ENCODE measurements around the gene HBA1.
A peak's percentile ranks its signal among the peaks of the same experiment; 100 is the strongest.
"Not testable (repeated sequence)": the region's sequence is repeated elsewhere in the genome, so short reads cannot be mapped to it uniquely, and the experiment has no call there.

Gene HBA1

GRCh38 chr16:176006-176405, 474 bp upstream of the HBA1 start:
- not testable (repeated sequence) for H3K27ac Mint-ChIP-seq
- H3K27me3 Mint-ChIP-seq = peaks cover 62% of the 10 kb centered on the region

GRCh38 chr16:177394-177822, 928 bp downstream of the HBA1 start:
- Mint-ChIP-seq H3K27me3 (peaks cover 55% of the 10 kb centered on the region), H3K4me1 (ENCODE audit: low read depth) (peaks cover 24% of the 10 kb centered on the region), H3K36me3 (ENCODE audit: low read depth) (no peaks in the 10 kb centered on the region), H3K27ac (no peak overlapping the region), H3K9me3 (no peaks in the 10 kb centered on the region), H3K4me3 (no peak overlapping the region)
- no peak for DNase-seq

More at GRCh38 chr16:176006-176405, 474 bp upstream of the HBA1 start:
- H3K9me3 Mint-ChIP-seq; H3K36me3 Mint-ChIP-seq (ENCODE audit: low read depth); DNase-seq: not testable (repeated sequence)
- peaks cover 23% of the 10 kb centered on the region for H3K4me1 Mint-ChIP-seq (ENCODE audit: low read depth)
- H3K4me3 Mint-ChIP-seq = peak overlapping the region; percentile 25

- Mint-ChIP-seq H3K27ac (no peak overlapping the region), H3K9me3 (no peaks in the 10 kb centered on the region), H3K4me1 (ENCODE audit: low read depth) (peaks cover 24% of the 10 kb centered on the region), H3K36me3 (ENCODE audit: low read depth) (peaks cover 3% of the 10 kb centered on the region), H3K4me3 (no peak overlapping the region), H3K27me3 (peaks cover 55% of the 10 kb centered on the region)
- no peak for DNase-seq
Measured at GRCh38 chr16:177981-178667, 1.6 kb downstream of the HBA1 start.

- peaks cover 3% of the 10 kb centered on the region for H3K36me3 Mint-ChIP-seq (ENCODE audit: low read depth)
- H3K27me3 Mint-ChIP-seq = peaks cover 49% of the 10 kb centered on the region
- H3K4me1 Mint-ChIP-seq (ENCODE audit: low read depth) = peaks cover 22% of the 10 kb centered on the region
- no peaks in the 10 kb centered on the region for H3K9me3 Mint-ChIP-seq
- no peak overlapping the region for H3K4me3 Mint-ChIP-seq
- no peak overlapping the region for H3K27ac Mint-ChIP-seq
- no peak for DNase-seq
Measured at GRCh38 chr16:178668-179015, 2.2 kb downstream of the HBA1 start.

- H3K4me1 Mint-ChIP-seq (ENCODE audit: low read depth) = peaks cover 21% of the 10 kb centered on the region
- peak overlapping the region; percentile 25 for H3K4me3 Mint-ChIP-seq
- H3K36me3 Mint-ChIP-seq (ENCODE audit: low read depth) = peaks cover 8% of the 10 kb centered on the region
- H3K27me3 Mint-ChIP-seq = peaks cover 45% of the 10 kb centered on the region
- no peak for DNase-seq
- H3K27ac Mint-ChIP-seq = no peak overlapping the region
- no peaks in the 10 kb centered on the region for H3K9me3 Mint-ChIP-seq
Measured at GRCh38 chr16:179211-180092, 3.0 kb downstream of the HBA1 start.

- peak within 1 kb of the TSS; percentile 25 for H3K4me3 Mint-ChIP-seq
- H3K27me3 Mint-ChIP-seq = peaks cover 37% of the 10 kb centered on the region
- no peaks in the 10 kb centered on the region for H3K9me3 Mint-ChIP-seq
- peak; percentile 73 for DNase-seq
- H3K4me1 Mint-ChIP-seq (ENCODE audit: low read depth) = peaks cover 16% of the 10 kb centered on the region
- peaks cover 12% of the 10 kb centered on the region for H3K36me3 Mint-ChIP-seq (ENCODE audit: low read depth)
- no peak within 1 kb of the TSS for H3K27ac Mint-ChIP-seq
Measured at GRCh38 chr16:180101-180675, 3.7 kb downstream of the HBA1 start, which contains the start of gene HBQ1. Gene HBQ1 (plus strand): TSS chr16:180459. CDS start chr16:180487, 28 bp downstream.

DNA sequence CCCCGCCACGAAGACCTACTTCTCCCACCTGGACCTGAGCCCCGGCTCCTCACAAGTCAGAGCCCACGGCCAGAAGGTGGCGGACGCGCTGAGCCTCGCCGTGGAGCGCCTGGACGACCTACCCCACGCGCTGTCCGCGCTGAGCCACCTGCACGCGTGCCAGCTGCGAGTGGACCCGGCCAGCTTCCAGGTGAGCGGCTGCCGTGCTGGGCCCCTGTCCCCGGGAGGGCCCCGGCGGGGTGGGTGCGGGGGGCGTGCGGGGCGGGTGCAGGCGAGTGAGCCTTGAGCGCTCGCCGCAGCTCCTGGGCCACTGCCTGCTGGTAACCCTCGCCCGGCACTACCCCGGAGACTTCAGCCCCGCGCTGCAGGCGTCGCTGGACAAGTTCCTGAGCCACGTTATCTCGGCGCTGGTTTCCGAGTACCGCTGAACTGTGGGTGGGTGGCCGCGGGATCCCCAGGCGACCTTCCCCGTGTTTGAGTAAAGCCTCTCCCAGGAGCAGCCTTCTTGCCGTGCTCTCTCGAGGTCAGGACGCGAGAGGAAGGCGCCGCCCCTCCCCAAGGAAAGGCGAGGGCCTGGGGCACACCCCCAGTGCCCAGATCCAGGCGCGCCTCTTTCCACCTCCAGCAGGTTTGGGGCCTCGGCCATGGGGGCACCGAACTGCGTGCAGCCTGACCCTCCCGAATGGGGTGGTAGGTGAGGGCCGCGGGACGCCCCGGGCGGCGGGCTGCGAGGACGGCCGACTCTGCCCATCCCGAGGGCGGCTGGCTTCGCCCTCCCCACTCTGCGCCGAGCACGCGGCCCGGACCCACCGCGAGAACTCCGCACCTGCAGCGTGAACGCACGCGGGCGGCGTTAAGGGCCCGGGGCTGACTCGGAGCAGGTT, 4.4 kb downstream of the HBA1 start:
- Mint-ChIP-seq H3K36me3 (ENCODE audit: low read depth) (peaks cover 19% of the 10 kb centered on the region), H3K27me3 (peaks cover 30% of the 10 kb centered on the region), H3K9me3 (no peaks in the 10 kb centered on the region), H3K27ac (no peak overlapping the region), H3K4me1 (ENCODE audit: low read depth) (peaks cover 13% of the 10 kb centered on the region), H3K4me3 (peak overlapping the region; percentile 25)
- no peak for DNase-seq

DNA sequence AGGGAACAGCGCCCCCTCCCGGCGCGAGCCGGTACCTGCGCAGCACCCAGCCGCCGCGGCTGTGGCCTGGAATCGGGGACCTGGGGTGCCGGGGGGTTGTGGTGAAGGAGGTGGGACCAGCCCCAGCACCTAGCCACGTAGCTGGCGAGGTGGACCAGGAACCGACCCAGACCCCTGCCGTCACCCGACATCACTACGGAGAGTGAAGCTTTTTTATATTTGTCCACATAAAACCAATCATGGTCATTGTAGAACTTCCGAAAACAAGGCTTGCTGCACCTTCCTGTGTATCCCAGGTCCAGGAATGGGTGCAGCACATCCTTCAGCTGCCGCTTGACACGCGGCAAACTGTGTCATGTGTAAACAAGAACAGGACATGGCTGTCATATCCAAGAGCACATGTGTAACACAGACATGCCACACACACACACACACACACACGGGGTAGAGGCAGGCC, 5.1 kb downstream of the HBA1 start:
- Mint-ChIP-seq H3K9me3 (no peaks in the 10 kb centered on the region), H3K36me3 (ENCODE audit: low read depth) (peaks cover 19% of the 10 kb centered on the region), H3K27ac (no peak overlapping the region), H3K4me3 (no peak overlapping the region), H3K4me1 (ENCODE audit: low read depth) (peaks cover 12% of the 10 kb centered on the region), H3K27me3 (peaks cover 28% of the 10 kb centered on the region)
- DNase-seq = peak; percentile 93

GRCh38 chr16:183005-183404, 6.5 kb downstream of the HBA1 start:
- peaks cover 27% of the 10 kb centered on the region for H3K36me3 Mint-ChIP-seq (ENCODE audit: low read depth)
- no peak overlapping the region for H3K4me3 Mint-ChIP-seq
- H3K4me1 Mint-ChIP-seq (ENCODE audit: low read depth) = peaks cover 7% of the 10 kb centered on the region
- no peak for DNase-seq
- H3K27me3 Mint-ChIP-seq = peaks cover 18% of the 10 kb centered on the region
- no peaks in the 10 kb centered on the region for H3K9me3 Mint-ChIP-seq
- no peak overlapping the region for H3K27ac Mint-ChIP-seq

GRCh38 chr16:185213-185612, 8.7 kb downstream of the HBA1 start:
- H3K4me1 Mint-ChIP-seq (ENCODE audit: low read depth) = peaks cover 8% of the 10 kb centered on the region
- H3K36me3 Mint-ChIP-seq (ENCODE audit: low read depth) = peaks cover 47% of the 10 kb centered on the region
- H3K27ac Mint-ChIP-seq = no peak overlapping the region

DNA sequence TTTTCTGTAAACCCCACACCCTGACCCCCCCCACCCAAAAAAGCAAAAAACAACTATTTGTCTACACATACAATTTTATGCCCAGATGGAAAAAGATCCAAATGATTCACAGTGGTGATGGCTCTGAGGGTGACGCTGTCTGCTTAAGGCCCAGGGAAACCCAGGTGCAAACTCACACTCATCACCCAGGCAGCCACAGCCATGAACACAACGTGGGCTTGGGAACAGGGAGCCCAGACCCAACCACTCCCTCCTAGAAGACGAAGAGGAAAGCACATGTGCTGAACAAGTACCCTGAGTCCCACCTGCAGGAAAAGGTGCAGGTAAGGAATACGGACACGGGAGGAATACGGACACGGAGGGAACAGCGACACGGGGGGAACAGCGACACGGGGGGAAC, 9.2 kb downstream of the HBA1 start:
- Mint-ChIP-seq H3K27ac (no peak overlapping the region), H3K4me3 (no peak overlapping the region), H3K36me3 (ENCODE audit: low read depth) (peaks cover 52% of the 10 kb centered on the region), H3K27me3 (no peaks in the 10 kb centered on the region), H3K4me1 (ENCODE audit: low read depth) (peaks cover 8% of the 10 kb centered on the region), H3K9me3 (no peaks in the 10 kb centered on the region)
- no peak for DNase-seq

More at GRCh38 chr16:185213-185612, 8.7 kb downstream of the HBA1 start:
- no peak for DNase-seq
- no peaks in the 10 kb centered on the region for H3K9me3 Mint-ChIP-seq
- no peaks in the 10 kb centered on the region for H3K27me3 Mint-ChIP-seq
- H3K4me3 Mint-ChIP-seq = no peak overlapping the region

- Mint-ChIP-seq H3K9me3 (no peaks in the 10 kb centered on the region), H3K36me3 (ENCODE audit: low read depth) (peaks cover 68% of the 10 kb centered on the region), H3K4me1 (ENCODE audit: low read depth) (peaks cover 6% of the 10 kb centered on the region), H3K4me3 (no peak overlapping the region), H3K27me3 (no peaks in the 10 kb centered on the region), H3K27ac (no peak overlapping the region)
- DNase-seq = no peak
Measured at GRCh38 chr16:187330-187729, 10.8 kb downstream of the HBA1 start.

DNA sequence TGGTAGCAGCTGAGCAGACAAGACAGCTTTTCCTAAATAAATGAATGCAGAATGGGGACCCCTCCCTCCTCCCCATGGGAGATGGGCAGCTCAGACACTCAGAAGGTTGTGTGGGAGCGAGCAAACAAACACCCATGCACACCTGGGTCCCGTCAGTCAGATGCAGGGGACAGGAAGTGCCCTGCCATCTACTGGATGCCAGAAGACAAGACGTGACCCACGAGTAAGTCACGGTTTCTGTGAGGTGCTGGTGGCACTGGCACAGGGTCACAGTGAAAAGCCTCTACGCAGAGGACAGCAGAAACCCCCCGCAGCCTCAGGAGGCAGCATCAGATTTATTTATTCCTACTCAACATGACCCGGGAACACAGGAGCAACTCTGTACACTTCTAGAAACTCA, 12.2 kb downstream of the HBA1 start:
- Mint-ChIP-seq H3K27ac (peak overlapping the region; percentile 71), H3K36me3 (ENCODE audit: low read depth) (peaks cover 78% of the 10 kb centered on the region), H3K4me1 (ENCODE audit: low read depth) (peaks cover 6% of the 10 kb centered on the region), H3K9me3 (no peaks in the 10 kb centered on the region), H3K4me3 (no peak overlapping the region), H3K27me3 (no peaks in the 10 kb centered on the region)
- DNase-seq = no peak

Measured in activated T-cell treated with anti-CD3 and anti-CD28 coated beads, Interleukin-2, amount 50 U/mL, for 24 hours (primary cell).